ENCODE data around the gene ZC3H12D. TPM values are rescaled to one million over a fixed set of nuclear protein-coding genes. Genes with fewer than 3 reads are reported as not detected.
"Not testable (repeated sequence)": the region's sequence is repeated elsewhere in the genome, so short reads cannot be mapped to it uniquely, and the experiment has no call there.

The ZC3H12D gene
- polyA plus RNA-seq (ENCODE audit: insufficient read depth in 1 of 5, insufficient read length in 5 of 5, low replicate concordance in 1 of 5), result 1 to 10 TPM in 1 of 5 donors, under 1 TPM in 4; 0.62 to 1.1 (median 0.80) TPM
- long read RNA-seq, donor 1, partial matches to known transcripts, result 13 of 13 reads
- long read RNA-seq, donor 1, other reads (novel, unspliced or antisense), result 0 of 13 reads
- long read RNA-seq, donor 2, result 0 reads
- long read RNA-seq, donor 3, result 0 reads
- long read RNA-seq, donor 4, result 0 reads
- long read RNA-seq, donor 5, result 0 reads
- long read RNA-seq, donor 6, result 0 reads
- long read RNA-seq, donor 7, result 0 reads
- long read RNA-seq, donor 8, result 0 reads

GRCh38 chr6:149484733-149485700, at the start of gene ZC3H12D:
ZC3H12D (minus strand) TSS chr6:149485014; CDS start chr6:149474543, 10,471 bp downstream.
- no peak for DNase-seq

DNA sequence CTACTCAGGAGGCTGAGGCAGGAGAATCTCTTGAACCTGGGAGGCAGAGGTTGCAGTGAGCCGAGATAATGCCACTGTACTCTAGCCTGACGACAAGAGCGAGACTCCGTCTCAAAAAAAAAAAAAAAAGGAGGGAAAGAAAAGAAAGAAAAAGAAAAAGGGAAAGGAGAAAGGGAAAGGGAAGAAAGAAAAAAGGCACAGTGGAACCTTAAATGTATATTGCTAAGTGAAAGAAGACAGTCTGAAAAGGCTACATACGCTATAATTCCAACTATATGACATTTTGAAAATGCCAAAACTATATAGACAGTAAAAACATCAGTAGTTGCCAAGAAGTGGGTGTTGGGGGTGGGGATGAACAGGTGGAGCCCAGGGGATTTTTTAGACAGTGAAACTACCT, 44.8 kb upstream of the ZC3H12D start:
- no peak for DNase-seq

GRCh38 chr6:149515494-149515893, 30.7 kb upstream of the ZC3H12D start:
- DNase-seq, result no peak

DNA sequence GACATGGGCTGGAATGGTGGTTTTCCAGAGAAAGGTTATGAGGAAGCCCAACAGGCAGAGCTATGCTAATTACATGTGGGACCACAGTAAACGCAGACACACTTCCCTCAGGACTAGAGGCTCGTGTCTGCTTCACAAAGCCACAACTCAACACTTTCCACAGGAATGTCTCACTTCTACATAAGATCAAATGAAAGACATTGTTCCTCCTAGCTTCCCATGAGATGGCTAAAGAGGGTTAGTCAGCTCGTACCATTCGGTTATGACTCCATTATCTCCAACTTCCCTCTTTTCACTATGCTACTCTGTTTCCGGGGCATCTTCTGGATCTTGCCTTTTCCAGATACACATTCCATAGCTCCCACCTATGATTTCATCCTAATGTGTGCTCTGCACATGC, 29.1 kb upstream of the ZC3H12D start:
- DNase-seq, result no peak

DNA sequence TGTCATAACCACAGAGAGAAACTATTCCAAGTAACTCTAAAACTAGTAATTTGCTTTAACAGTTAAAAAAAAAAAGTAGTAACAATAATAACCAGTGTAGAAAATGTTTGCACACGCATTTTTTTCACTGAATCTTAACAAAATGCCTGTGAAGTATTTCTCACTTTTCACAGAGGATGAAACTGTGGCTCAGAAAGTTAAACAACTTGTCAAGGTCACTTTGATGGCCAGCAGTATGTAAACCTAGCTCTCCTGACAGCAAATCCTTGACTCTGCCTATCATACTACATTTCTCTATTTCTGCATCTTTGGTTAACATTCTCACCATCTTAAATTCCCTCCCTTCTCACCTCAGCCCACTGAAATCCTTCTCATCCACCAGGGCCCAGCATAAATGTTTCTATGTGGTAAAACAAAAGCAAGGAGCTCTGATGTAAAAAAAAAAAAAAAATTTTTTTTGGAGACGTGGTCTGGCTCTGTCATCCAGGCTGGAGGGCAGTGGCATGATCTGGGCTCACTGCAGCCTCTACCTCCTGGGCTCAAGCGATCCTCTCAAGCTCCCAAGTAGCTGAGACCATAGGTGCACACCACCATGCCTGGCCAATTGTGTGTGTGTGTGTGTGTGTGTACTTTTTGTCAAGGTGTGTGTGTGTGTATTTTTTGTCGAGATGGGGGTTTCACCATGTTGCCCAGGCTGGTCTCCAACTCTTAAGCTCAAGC, 26.1 kb upstream of the ZC3H12D start:
- no peak for DNase-seq

GRCh38 chr6:149508485-149508884, 23.7 kb upstream of the ZC3H12D start:
- no peak for DNase-seq

- DNase-seq, result no peak
Measured at GRCh38 chr6:149503872-149504271, 19.1 kb upstream of the ZC3H12D start.

GRCh38 chr6:149503276-149503675, 18.5 kb upstream of the ZC3H12D start:
- no peak for DNase-seq

DNA sequence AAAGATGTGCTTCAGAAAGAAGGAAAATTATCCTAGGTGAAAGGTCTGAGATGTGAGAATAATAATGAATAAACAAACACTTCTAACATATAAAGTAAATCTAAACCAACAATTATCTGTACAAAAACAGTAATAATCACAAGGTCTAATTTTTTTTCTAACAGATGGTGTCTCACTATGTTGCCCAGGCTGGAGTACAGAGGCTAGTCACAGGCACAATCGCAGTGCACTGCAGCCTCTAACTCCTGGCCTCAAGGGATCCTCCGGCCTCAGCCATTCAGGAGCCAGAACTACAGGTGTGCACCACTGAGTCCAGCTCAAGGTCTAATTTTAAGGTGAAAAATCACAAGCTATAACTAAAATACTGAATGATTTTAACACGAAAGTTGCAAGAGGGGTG, 17.0 kb upstream of the ZC3H12D start:
- no peak for DNase-seq

DNA sequence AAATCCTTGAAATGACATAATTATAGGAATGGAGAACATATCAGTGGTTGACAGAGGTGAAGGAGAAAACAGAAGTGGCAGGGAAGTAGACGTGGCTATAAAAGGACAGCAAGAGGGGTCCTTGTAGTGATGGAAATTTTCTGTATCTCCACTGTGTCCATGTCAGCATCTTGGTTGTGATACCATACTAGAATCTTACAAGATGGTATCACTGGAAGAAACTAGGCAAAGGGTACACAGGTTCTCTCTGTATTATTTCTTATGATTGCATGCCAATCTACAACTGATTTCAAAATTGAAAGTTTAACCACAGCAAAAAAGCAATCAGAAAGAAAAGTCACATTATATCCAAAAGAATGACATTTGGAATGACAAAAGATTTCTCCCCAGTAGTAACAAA, 16.4 kb upstream of the ZC3H12D start:
- DNase-seq, result no peak

GRCh38 chr6:149500096-149500495, 15.3 kb upstream of the ZC3H12D start:
- no peak for DNase-seq

- DNase-seq, result peak; percentile 58 to 62
Measured at GRCh38 chr6:149499066-149499465, 14.3 kb upstream of the ZC3H12D start.

GRCh38 chr6:149497365-149497764, 12.6 kb upstream of the ZC3H12D start:
- DNase-seq, result no peak

DNA sequence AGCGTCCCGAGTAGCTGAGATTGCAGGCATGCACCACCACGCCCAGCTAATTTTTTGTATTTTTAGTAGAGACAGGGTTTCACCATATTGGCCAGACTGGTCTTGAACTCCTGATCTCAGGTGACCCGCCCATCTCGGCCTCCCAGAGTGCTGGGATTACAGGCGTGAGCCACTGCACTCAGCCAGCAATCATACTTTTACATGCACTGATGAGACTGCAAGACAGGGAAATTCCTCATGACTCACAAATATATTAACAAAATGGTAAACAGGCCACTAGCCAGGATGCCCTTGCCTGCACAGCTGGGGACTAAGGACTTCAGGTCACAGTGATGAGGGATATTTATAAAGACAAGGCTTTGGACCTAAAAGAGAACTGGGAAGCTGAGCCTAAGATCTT, 11.8 kb upstream of the ZC3H12D start:
- not testable (repeated sequence) for DNase-seq

- DNase-seq, result not testable (repeated sequence)
Measured at GRCh38 chr6:149495349-149496016, 10.7 kb upstream of the ZC3H12D start.

- not testable (repeated sequence) for DNase-seq
Measured at GRCh38 chr6:149494810-149495209, 10.0 kb upstream of the ZC3H12D start.

GRCh38 chr6:149493761-149494320, 9.0 kb upstream of the ZC3H12D start:
- DNase-seq, result no peak

- no peak for DNase-seq
Measured at GRCh38 chr6:149492798-149493343, 8.1 kb upstream of the ZC3H12D start.

DNA sequence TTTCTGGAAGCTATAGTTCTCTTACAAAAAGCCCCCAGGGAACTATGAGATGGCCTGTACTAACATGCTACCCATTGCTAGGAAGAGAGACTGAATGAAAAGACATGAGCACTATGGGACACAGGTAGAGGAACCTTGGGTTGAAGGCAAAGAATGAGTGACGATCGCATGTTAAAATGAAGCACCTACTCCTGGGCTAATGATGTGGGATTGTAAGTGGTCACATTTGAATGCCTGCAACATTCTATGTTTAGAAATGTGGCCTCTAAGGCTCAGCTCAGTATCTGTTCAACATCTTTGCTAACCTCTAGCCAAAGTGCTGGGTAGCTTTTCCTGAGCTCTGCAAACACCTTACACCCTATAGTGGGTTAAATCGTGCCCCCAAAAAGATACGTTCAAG, 5.2 kb upstream of the ZC3H12D start:
- DNase-seq, result no peak

DNA sequence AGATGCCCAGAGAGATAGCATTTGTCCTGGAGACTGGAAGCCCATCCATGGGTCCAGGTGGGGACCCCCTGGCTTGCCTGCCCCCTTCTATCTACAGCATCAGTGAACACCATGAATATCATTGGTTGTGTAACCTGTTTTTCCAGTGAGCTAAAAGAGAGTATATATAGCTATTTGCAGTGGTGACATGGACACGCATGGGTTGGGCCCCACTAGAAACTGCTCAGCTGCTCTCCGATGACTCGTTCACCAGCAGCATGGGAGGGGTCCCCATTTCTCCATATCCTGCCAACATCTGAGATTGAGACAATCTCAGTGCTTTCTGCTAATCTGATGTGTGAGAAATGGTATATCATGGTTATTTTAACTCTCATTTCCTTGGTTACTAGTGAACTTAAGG, 4.0 kb upstream of the ZC3H12D start:
- no peak for DNase-seq

DNA sequence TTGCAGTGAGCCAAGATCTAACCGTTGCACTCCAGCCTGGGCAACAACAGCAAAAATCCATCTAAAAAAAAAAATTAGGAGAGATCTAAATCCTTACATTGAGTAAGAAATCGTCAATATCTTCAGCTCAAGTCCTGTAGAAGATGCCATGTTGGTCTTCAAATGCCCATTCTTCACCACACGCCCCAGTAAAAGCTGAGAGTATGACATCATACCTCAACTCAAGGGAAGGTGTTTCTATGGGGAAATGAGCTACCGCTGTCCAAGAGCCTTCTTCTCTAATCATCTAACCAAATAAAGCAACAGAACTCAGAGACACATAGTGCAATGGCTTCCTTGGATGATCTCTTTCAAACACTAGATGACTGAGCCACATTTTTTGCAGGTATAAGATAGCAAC, 2.5 kb upstream of the ZC3H12D start:
- DNase-seq, result no peak

All from right lung (tissue), 10 donors.